Panc1 (cell line): ENCODE results near the gene VAMP2.

ENCODE experiments used
- CTCF ChIP-seq: fragments of 450-650 bp; IDR thresholded peaks from 2 replicates; pipeline ENCODE4 v1.5.1; 2017; ENCODE audit warnings: mild to moderate bottlenecking
- POLR2AphosphoS5 ChIP-seq: IDR thresholded peaks from 2 replicates; pipeline ENCODE4 v1.6.1; 2012; ENCODE audit warnings: mild to moderate bottlenecking, low read depth, low read length, moderate library complexity
- REST ChIP-seq, 2 experiments: IDR thresholded peaks; 2 replicates each; pipeline ENCODE4 v1.6.1; 2011 to 2012; ENCODE audit warnings: low read depth in 2 of 2, control low read depth in 1 of 2, low read length in 1 of 2, mild to moderate bottlenecking in 1 of 2, moderate library complexity in 1 of 2; ENCODE audit not compliant: insufficient read depth in 1 of 2
- SIN3A ChIP-seq: IDR thresholded peaks from 2 replicates; pipeline ENCODE4 v1.6.1; 2012; ENCODE audit warnings: low read depth, mild to moderate bottlenecking, low read length, moderate library complexity, borderline replicate concordance; ENCODE audit not compliant: insufficient read depth
- TCF7L2 ChIP-seq: IDR thresholded peaks from 2 replicates; pipeline ENCODE4 v1.6.1; 2011; ENCODE audit warnings: mild to moderate bottlenecking, low read depth, low read length, inconsistent platforms

GRCh38 chr17:8140065-8141029, 22.4 kb downstream of the VAMP2 start:
- no peak for TF ChIP-seq CTCF
- TF ChIP-seq TCF7L2 = no peak
- no peak for TF ChIP-seq POLR2AphosphoS5
- no peak for TF ChIP-seq REST (IDR thresholded peaks at IDR 0.05; ENCODE audit: insufficient read depth in 1 of 2, low read depth in 2 of 2, low read length in 1 of 2)
- TF ChIP-seq SIN3A = no peak
